Limb (tissue), 2 donors: ENCODE measurements around the gene TTC23.
"Not testable (repeated sequence)": the region's sequence is repeated elsewhere in the genome, so short reads cannot be mapped to it uniquely, and the experiment has no call there.

Experiments used
- DNase-seq, 2 donors: peaks; one replicate each; pipeline ENCODE4 v3.0.0-alpha.2; 2016; ENCODE audit errors: extremely low spot score in 2 of 2

TTC23 gene

GRCh38 chr15:99201408-99202175 lies 47.8 kb downstream of the TTC23 start:
- DNase-seq: no peak

- DNase-seq: no peak
These were observed 51.5 kb downstream of the TTC23 start for GRCh38 chr15:99197856-99198255.

GRCh38 chr15:99192181-99192580 lies 57.2 kb downstream of the TTC23 start:
- DNase-seq: not testable (repeated sequence)

- DNase-seq: no peak
These were observed 61.4 kb downstream of the TTC23 start for GRCh38 chr15:99187936-99188335.

GRCh38 chr15:99185414-99186130 lies 63.8 kb downstream of the TTC23 start:
- no peak for DNase-seq

- no peak for DNase-seq
These were observed 66.6 kb downstream of the TTC23 start for GRCh38 chr15:99182791-99183190.

- no peak for DNase-seq
These were observed 67.8 kb downstream of the TTC23 start for GRCh38 chr15:99181545-99181971.

GRCh38 chr15:99180964-99181306 lies 68.4 kb downstream of the TTC23 start:
- no peak for DNase-seq

- DNase-seq: no peak
These were observed 69.1 kb downstream of the TTC23 start for GRCh38 chr15:99180086-99180963.

- no peak for DNase-seq
These were observed 71.7 kb downstream of the TTC23 start for GRCh38 chr15:99177679-99178078.

- DNase-seq: no peak
These were observed 72.6 kb downstream of the TTC23 start for GRCh38 chr15:99176757-99177156.

GRCh38 chr15:99174567-99175395 lies 74.6 kb downstream of the TTC23 start:
- no peak for DNase-seq

- no peak for DNase-seq
These were observed 76.4 kb downstream of the TTC23 start for GRCh38 chr15:99172989-99173388.

- DNase-seq: no peak
These were observed 77.2 kb downstream of the TTC23 start for GRCh38 chr15:99172171-99172570.

- no peak for DNase-seq
These were observed 78.8 kb downstream of the TTC23 start for GRCh38 chr15:99170476-99171065.

GRCh38 chr15:99169769-99170311 lies 79.5 kb downstream of the TTC23 start:
- no peak for DNase-seq

- DNase-seq: no peak
These were observed 80.5 kb downstream of the TTC23 start for GRCh38 chr15:99168601-99169580.

- DNase-seq: no peak
These were observed 81.7 kb downstream of the TTC23 start for GRCh38 chr15:99167640-99168039.

- no peak for DNase-seq
These were observed 82.2 kb downstream of the TTC23 start for GRCh38 chr15:99167201-99167600.
